NT2/D1 (cell line): Measurements from ENCODE around the gene MAD1L1.

Experiments used
- SUZ12 ChIP-seq: IDR thresholded peaks from 2 replicates; pipeline ENCODE4 v1.6.1; 2011; ENCODE audit not compliant: insufficient read length, insufficient read depth; ENCODE audit errors: extremely low read depth
- YY1 ChIP-seq: IDR thresholded peaks from 2 replicates; pipeline ENCODE4 v1.6.1; 2011; ENCODE audit not compliant: insufficient read length, insufficient read depth
- ZNF274 ChIP-seq: IDR thresholded peaks from 2 replicates; pipeline ENCODE4 v1.6.1; 2011; ENCODE audit warnings: mild to moderate bottlenecking, low read depth, low read length

- TF ChIP-seq ZNF274 (no peak), SUZ12 (no peak), YY1 (no peak)
Observed at GRCh38 chr7:2191016-2191415, 41.7 kb downstream of the MAD1L1 start.
